Natural killer cell (primary cell): ENCODE measurements around the gene ITPR1. TPM values are rescaled to one million over a fixed set of nuclear protein-coding genes. Genes with fewer than 3 reads are reported as not detected.

ENCODE experiments used
- ATAC-seq, 3 donors: fragments of 150-1000 bp in 2 of 3; fragments of 200-7000 bp in 1 of 3; cut with Tn5 transposase; 1 replicate in 1 of 3; 2 replicates in 2 of 3; pipeline ENCODE4 v1.10.0; 2021; ENCODE audit warnings: mild to moderate bottlenecking in 2 of 3, moderate library complexity in 2 of 3
- DNase-seq, 2 donors: peaks; one replicate each; pipeline versions ENCODE4 v3.0.0 to v3.0.0-alpha.2; 2013 to 2021; ENCODE audit warnings: mixed read lengths in 1 of 2
- H3K27ac ChIP-seq: one replicate; pipeline ENCODE4 v1.5.1; 2013; ENCODE audit warnings: mild to moderate bottlenecking, low read length
- H3K27me3 ChIP-seq: one replicate; pipeline ENCODE4 v1.6.1; 2013; ENCODE audit warnings: low read length; ENCODE audit not compliant: control insufficient read depth, insufficient read depth
- H3K36me3 ChIP-seq: one replicate; pipeline ENCODE4 v1.6.1; 2013; ENCODE audit warnings: low read length; ENCODE audit not compliant: control insufficient read depth, insufficient read depth
- H3K4me1 ChIP-seq: one replicate; pipeline ENCODE4 v1.6.1; 2013; ENCODE audit warnings: low read length; ENCODE audit not compliant: control insufficient read depth, insufficient read depth
- H3K4me3 ChIP-seq: one replicate; pipeline ENCODE4 v1.5.1; 2013; ENCODE audit warnings: low read length
- H3K9me3 ChIP-seq: one replicate; pipeline ENCODE4 v1.6.1; 2013; ENCODE audit warnings: low read length; ENCODE audit not compliant: control insufficient read depth, insufficient read depth
- H3K27ac Mint-ChIP-seq, 2 donors: one replicate each; pipeline ENCODE4 v1.8.0; 2022; ENCODE audit warnings: mild to moderate bottlenecking in 2 of 2, mixed read lengths in 2 of 2, moderate library complexity in 1 of 2
- H3K27me3 Mint-ChIP-seq, 2 donors: one replicate each; pipeline ENCODE4 v1.8.0; 2022; ENCODE audit warnings: low read depth in 2 of 2, mixed read lengths in 2 of 2
- H3K36me3 Mint-ChIP-seq: one replicate; pipeline ENCODE4 v1.8.0; 2022; ENCODE audit warnings: mixed read lengths
- H3K4me1 Mint-ChIP-seq, 2 donors: one replicate each; pipeline ENCODE4 v1.8.0; 2022; ENCODE audit warnings: mixed read lengths in 2 of 2
- H3K4me3 Mint-ChIP-seq: one replicate; pipeline ENCODE4 v1.8.0; 2022; ENCODE audit warnings: mild to moderate bottlenecking, moderate library complexity, mixed read lengths
- H3K9me3 Mint-ChIP-seq, 2 donors: one replicate each; pipeline ENCODE4 v1.8.0; 2022; ENCODE audit warnings: mixed read lengths in 2 of 2
- WGBS: methylation state at CpG from one replicate; pipeline ENCODE4 v1.1.7; 2013; ENCODE audit warnings: missing lambda C conversion rate; ENCODE audit not compliant: insufficient coverage; 5-methylcytosine and 5-hydroxymethylcytosine counted together
- intact Hi-C: fragments of 100-400 bp; cut with micrococcal nuclease; formaldehyde crosslinking; loops from one replicate; pipeline ENCODE4 v1.14.2; 2022
- total RNA-seq, 4 donors: library from RNA; stranded (reverse); fragments of 120-200 nt in 1 of 4; gene quantifications; one replicate each; pipeline versions ENCODE4 v1.2.3 to v1.2.4, GENCODE V29; 2013 to 2022
- TF ChIP-seq, protein P1 (sequence below): fragments of 200-600 bp; IDR thresholded peaks from one replicate; pipeline ENCODE4 v1.8.0; 2022; ENCODE audit warnings: antibody characterized with exemption

Gene ITPR1
- total RNA-seq, 3 donors from 2014 or later (not counting 1 experiment from before 2014, with no cell fraction given) = 86.7 to 123 (median 94.8) TPM

DNA sequence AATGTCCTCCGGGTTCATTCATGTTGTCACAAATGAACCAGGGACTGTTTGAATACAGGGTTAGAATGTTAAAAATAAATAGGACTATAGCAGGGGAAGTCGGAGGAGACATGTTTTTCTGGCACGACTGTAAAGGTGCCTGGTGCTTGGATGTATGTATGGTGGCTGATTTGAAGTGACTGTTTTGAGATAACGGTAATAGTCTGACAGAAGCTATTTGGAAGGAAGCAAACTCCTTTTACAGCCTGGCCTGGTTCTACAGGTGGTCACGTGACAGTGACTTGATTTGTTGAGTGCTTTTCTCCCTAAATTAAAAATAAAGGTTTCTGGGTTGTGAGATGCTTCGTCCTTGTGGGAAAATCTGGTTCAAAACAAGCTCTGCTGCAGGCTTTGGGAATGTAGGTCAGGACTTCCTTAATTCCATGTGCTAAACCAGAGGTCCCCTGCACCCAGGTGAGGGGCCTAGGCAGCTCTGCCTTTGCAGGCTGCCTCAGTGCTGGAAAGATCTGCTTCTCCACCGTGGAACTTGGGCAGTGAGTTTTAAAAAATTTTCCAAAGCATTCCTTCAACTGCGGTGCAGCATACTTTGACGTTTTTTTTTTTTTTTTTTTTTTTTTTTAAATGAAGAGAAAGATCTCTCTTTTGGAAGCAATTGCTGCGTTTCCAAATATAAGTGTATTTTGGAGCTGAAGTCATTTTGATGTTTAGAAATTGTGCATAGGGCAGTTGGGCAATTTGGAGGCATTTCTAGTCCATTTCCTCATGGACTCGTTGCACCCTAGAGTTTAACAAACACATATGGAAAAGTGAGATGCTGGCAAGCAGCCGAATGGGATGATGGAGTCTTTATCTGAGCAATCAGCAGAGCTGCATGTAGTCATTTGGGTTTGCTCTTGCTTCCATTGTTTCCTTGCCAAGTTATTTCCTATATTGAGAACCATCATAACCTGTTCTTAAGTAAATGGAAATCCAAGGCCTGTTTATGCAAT lies 30.9 kb downstream of the ITPR1 start:
- H3K27ac Mint-ChIP-seq = no peak overlapping the region
- TF ChIP-seq, protein P1, sequence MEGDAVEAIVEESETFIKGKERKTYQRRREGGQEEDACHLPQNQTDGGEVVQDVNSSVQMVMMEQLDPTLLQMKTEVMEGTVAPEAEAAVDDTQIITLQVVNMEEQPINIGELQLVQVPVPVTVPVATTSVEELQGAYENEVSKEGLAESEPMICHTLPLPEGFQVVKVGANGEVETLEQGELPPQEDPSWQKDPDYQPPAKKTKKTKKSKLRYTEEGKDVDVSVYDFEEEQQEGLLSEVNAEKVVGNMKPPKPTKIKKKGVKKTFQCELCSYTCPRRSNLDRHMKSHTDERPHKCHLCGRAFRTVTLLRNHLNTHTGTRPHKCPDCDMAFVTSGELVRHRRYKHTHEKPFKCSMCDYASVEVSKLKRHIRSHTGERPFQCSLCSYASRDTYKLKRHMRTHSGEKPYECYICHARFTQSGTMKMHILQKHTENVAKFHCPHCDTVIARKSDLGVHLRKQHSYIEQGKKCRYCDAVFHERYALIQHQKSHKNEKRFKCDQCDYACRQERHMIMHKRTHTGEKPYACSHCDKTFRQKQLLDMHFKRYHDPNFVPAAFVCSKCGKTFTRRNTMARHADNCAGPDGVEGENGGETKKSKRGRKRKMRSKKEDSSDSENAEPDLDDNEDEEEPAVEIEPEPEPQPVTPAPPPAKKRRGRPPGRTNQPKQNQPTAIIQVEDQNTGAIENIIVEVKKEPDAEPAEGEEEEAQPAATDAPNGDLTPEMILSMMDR = no peak

DNA sequence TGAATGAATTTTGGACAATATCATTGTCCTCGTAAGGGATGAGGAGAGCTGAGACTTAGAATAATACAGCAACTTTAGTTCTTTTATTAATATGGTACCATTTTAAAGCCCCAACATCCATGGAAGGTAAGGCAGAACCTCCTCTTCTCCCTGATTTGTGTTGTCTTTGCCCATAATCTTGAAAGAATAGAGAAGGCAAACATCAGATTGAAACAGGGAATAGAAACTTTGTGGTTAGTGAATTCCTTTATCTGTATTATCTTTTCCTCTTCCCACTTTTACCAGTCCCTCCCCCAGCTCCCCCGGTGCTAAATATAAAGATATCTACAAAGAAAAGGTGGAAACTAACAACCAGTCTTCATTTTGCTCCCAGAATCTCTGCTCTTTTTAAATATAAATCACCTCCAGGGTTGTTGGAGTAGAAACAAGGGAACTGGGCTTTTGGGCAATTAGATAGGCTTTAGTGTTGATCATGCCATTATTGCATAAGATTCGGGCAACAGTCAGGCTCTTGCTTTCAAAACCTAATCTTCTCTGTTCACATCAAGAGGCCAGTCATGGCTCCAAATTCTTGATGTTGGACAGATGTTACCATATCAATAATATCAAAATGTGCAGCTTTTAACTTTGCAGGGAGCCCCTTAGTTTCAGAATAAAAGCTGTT lies 32.5 kb downstream of the ITPR1 start:
- Mint-ChIP-seq H3K9me3 (no peaks in the 10 kb centered on the region), H3K4me3 (no peak overlapping the region)
- no peak for ATAC-seq

More for the DNA sequence above, 30.9 kb downstream of the ITPR1 start:
- 82% methylated on average over 12 of the region's 12 CpGs for WGBS
- no peaks in the 10 kb centered on the region for H3K36me3 ChIP-seq
- no peaks in the 10 kb centered on the region for H3K27me3 ChIP-seq
- DNase-seq (no peak), ATAC-seq (no peak)
- intact Hi-C loops = no loop called here
- Mint-ChIP-seq H3K9me3 (no peaks in the 10 kb centered on the region), H3K27me3 (no peaks in the 10 kb centered on the region), H3K4me3 (no peak overlapping the region), H3K4me1 (peaks cover 10 to 27% of the 10 kb centered on the region in 2 donors), H3K36me3 (no peaks in the 10 kb centered on the region)
- no peak overlapping the region for H3K4me3 ChIP-seq
- no peaks in the 10 kb centered on the region for H3K9me3 ChIP-seq
- peaks cover 8% of the 10 kb centered on the region for H3K4me1 ChIP-seq
- no peak overlapping the region for H3K27ac ChIP-seq

DNA sequence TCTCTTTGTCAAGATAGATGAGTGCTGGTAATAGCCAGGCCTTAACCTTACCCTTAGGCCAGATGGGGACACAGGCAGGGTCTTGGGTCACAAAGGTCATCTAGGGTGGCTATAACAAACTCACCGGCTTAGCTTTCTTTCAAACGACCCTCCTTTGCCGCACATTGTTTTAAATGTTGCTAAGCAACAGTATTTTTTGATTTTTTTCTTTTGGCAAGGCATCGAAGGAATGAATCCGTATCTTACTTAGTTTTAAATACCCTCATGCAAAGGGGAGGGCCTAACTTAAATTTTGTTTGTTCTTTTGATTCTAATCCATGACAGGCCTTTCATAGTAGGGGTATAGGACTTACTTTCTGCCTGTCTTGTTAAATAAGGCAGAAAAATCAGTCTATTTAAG lies 35.2 kb downstream of the ITPR1 start:
- no peak for DNase-seq
- H3K27ac Mint-ChIP-seq = no peak overlapping the region

More for the DNA sequence above, 32.5 kb downstream of the ITPR1 start:
- Mint-ChIP-seq H3K36me3 (no peaks in the 10 kb centered on the region), H3K27ac (no peak overlapping the region), H3K27me3 (no peaks in the 10 kb centered on the region), H3K4me1 (peaks cover 0 to 14% of the 10 kb centered on the region in 2 donors)
- no peak overlapping the region for H3K4me3 ChIP-seq
- H3K27me3 ChIP-seq = no peaks in the 10 kb centered on the region
- intact Hi-C loops = no loop called here
- no peak for DNase-seq
- H3K9me3 ChIP-seq = no peaks in the 10 kb centered on the region
- H3K27ac ChIP-seq = no peak overlapping the region
- TF ChIP-seq, protein P1 = no peak
- no peaks in the 10 kb centered on the region for H3K36me3 ChIP-seq
- WGBS = 82% methylated on average over 1 of the region's 3 CpGs
- H3K4me1 ChIP-seq = no peaks in the 10 kb centered on the region

More for the DNA sequence above, 35.2 kb downstream of the ITPR1 start:
- no peaks in the 10 kb centered on the region for H3K9me3 ChIP-seq
- no peaks in the 10 kb centered on the region for H3K36me3 ChIP-seq
- no peaks in the 10 kb centered on the region for H3K9me3 Mint-ChIP-seq
- no peaks in the 10 kb centered on the region for H3K27me3 Mint-ChIP-seq
- H3K4me1 Mint-ChIP-seq = peaks cover 7 to 32% of the 10 kb centered on the region in 2 donors
- no peaks in the 10 kb centered on the region for H3K4me1 ChIP-seq
- H3K36me3 Mint-ChIP-seq = no peaks in the 10 kb centered on the region
- no peak overlapping the region for H3K4me3 Mint-ChIP-seq
- no peak overlapping the region for H3K4me3 ChIP-seq
- ATAC-seq = no peak
- intact Hi-C loops = no loop called here
- H3K27me3 ChIP-seq = no peaks in the 10 kb centered on the region
- TF ChIP-seq, protein P1 = no peak
- H3K27ac ChIP-seq = no peak overlapping the region
- WGBS = 97% methylated on average over 4 of the region's 5 CpGs
